IMR-90 (cell line): ENCODE measurements around the gene CDH23. TPM values are rescaled to one million over a fixed set of nuclear protein-coding genes. Genes with fewer than 3 reads are reported as not detected.

Experiments
- ATAC-seq: fragments of 200-7000 bp; cut with Tn5 transposase; 2 replicates; pipeline ENCODE4 v1.9.1; 2020; ENCODE audit warnings: low read depth, mild to moderate bottlenecking, moderate library complexity
- BruUV-seq: library from RNA; stranded (reverse); fragments of 400-500 nt; replicated peaks from 2 replicates; lab custom pipeline; 2021; lab: Mats Ljungman, UMichigan
- CTCF ChIA-PET: fragments of 300-600 bp; formaldehyde crosslinking; extraction: SDS; loops from one replicate; lab custom pipeline; 2021; ENCODE audit warnings: antibody characterized with exemption; lab: Yijun Ruan, JAX
- POLR2A ChIA-PET: fragments of 300-600 bp; sonication (Branson Sonifier 250); formaldehyde crosslinking; loops from one replicate; lab custom pipeline; 2022; ENCODE audit warnings: antibody characterized with exemption; ENCODE audit not compliant: unreplicated experiment; lab: Charles Lee
- DNase-seq: peaks from one replicate; pipeline ENCODE4 v3.0.0; 2013
- H2AFZ ChIP-seq: replicated peaks from 2 replicates; pipeline ENCODE3; 2013; ENCODE audit warnings: low read length, mild to moderate bottlenecking; ENCODE audit not compliant: poor library complexity
- H2AK5ac ChIP-seq: 2 replicates; pipeline ENCODE4 v1.6.1; 2013; ENCODE audit warnings: low read depth, low read length, inconsistent platforms
- H2AK9ac ChIP-seq: replicated peaks from 2 replicates; pipeline ENCODE3; 2013; ENCODE audit warnings: mild to moderate bottlenecking, low read depth, low read length, moderate library complexity; ENCODE audit not compliant: poor library complexity
- H2BK120ac ChIP-seq: 2 replicates; pipeline ENCODE4 v1.6.1; 2013; ENCODE audit warnings: low read depth, low read length, inconsistent platforms
- H2BK15ac ChIP-seq: 3 replicates; pipeline ENCODE4 v1.6.1; 2013; ENCODE audit warnings: low read depth, low read length, inconsistent platforms
- H2BK20ac ChIP-seq: 2 replicates; pipeline ENCODE4 v1.6.1; 2013; ENCODE audit warnings: low read depth, mild to moderate bottlenecking, inconsistent platforms, low read length, moderate library complexity
- H2BK5ac ChIP-seq: 2 replicates; pipeline ENCODE4 v1.6.1; 2013; ENCODE audit warnings: mild to moderate bottlenecking, low read depth, low read length, inconsistent platforms; ENCODE audit not compliant: poor library complexity, severe bottlenecking
- H3K14ac ChIP-seq: replicated peaks from 2 replicates; pipeline ENCODE4 v1.6.1; 2013; ENCODE audit warnings: low read depth, low read length, inconsistent platforms
- H3K18ac ChIP-seq: 2 replicates; pipeline ENCODE4 v1.6.1; 2013; ENCODE audit warnings: low read depth, low read length, control low read depth
- H3K23ac ChIP-seq: 2 replicates; pipeline ENCODE4 v1.6.1; 2013; ENCODE audit warnings: low read depth, low read length, inconsistent platforms
- H3K27ac ChIP-seq: 2 replicates; pipeline ENCODE4 v1.5.1; 2013; ENCODE audit warnings: mild to moderate bottlenecking, control low read depth, low read length; ENCODE audit not compliant: insufficient read depth
- H3K27me3 ChIP-seq: 2 replicates; pipeline ENCODE4 v1.6.1; 2013; ENCODE audit warnings: low read length; ENCODE audit not compliant: control insufficient read depth, insufficient read depth
- H3K36me3 ChIP-seq: 2 replicates; pipeline ENCODE4 v1.6.1; 2013; ENCODE audit warnings: low read length, mixed read lengths; ENCODE audit not compliant: control insufficient read depth, insufficient read depth
- H3K4ac ChIP-seq: 2 replicates; pipeline ENCODE4 v1.6.1; 2013; ENCODE audit warnings: low read depth, low read length, inconsistent platforms
- H3K4me1 ChIP-seq: 2 replicates; pipeline ENCODE4 v1.6.1; 2013; ENCODE audit warnings: low read length, mixed read lengths; ENCODE audit not compliant: control insufficient read depth, insufficient read depth
- H3K4me2 ChIP-seq: 2 replicates; pipeline ENCODE4 v1.6.1; 2013; ENCODE audit warnings: low read depth, mild to moderate bottlenecking, control low read depth, low read length, moderate library complexity
- H3K4me3 ChIP-seq: 2 replicates; pipeline ENCODE4 v1.5.1; 2013; ENCODE audit warnings: low read depth, mild to moderate bottlenecking, control low read depth, low read length, moderate library complexity; ENCODE audit not compliant: insufficient read depth
- H3K56ac ChIP-seq: 2 replicates; pipeline ENCODE4 v1.6.1; 2013; ENCODE audit warnings: low read length, inconsistent platforms; ENCODE audit not compliant: insufficient read depth; ENCODE audit errors: extremely low read depth
- H3K79me1 ChIP-seq, 2 experiments: 2 replicates each; pipeline ENCODE4 v1.6.1; 2013; ENCODE audit warnings: low read length in 2 of 2, inconsistent platforms in 1 of 2, low read depth in 1 of 2
- H3K9ac ChIP-seq: 2 replicates; pipeline ENCODE4 v1.6.1; 2013; ENCODE audit warnings: low read depth, low read length, control low read depth
- H3K9me1 ChIP-seq: 2 replicates; pipeline ENCODE4 v1.6.1; 2013; ENCODE audit warnings: low read length, inconsistent platforms; ENCODE audit not compliant: insufficient read depth
- H3K9me3 ChIP-seq: 2 replicates; pipeline ENCODE4 v1.6.1; 2013; ENCODE audit warnings: low read length; ENCODE audit not compliant: control insufficient read depth, insufficient read depth
- H4K20me1 ChIP-seq: 2 replicates; pipeline ENCODE4 v1.6.1; 2013; ENCODE audit warnings: low read length, inconsistent platforms; ENCODE audit not compliant: insufficient read depth
- H4K5ac ChIP-seq: 2 replicates; pipeline ENCODE4 v1.6.1; 2013; ENCODE audit warnings: mild to moderate bottlenecking, low read depth, low read length, control low read depth
- H4K8ac ChIP-seq, 2 experiments: 2 replicates each; pipeline ENCODE4 v1.6.1; 2013; ENCODE audit warnings: low read depth in 2 of 2, low read length in 2 of 2, control low read depth in 1 of 2, inconsistent platforms in 1 of 2
- H4K91ac ChIP-seq: 2 replicates; pipeline ENCODE4 v1.6.1; 2013; ENCODE audit warnings: low read depth, low read length, inconsistent platforms; ENCODE audit not compliant: insufficient read depth
- CHD1 ChIP-seq: IDR thresholded peaks from 2 replicates; pipeline ENCODE4 v1.6.1; 2012; ENCODE audit warnings: low read depth, low read length, improper control_type of control experiment
- FOS ChIP-seq: fragments of 150-350 bp; IDR thresholded peaks from 2 replicates; pipeline ENCODE4 v1.6.1; 2016; ENCODE audit warnings: low read depth, low read length
- WGBS, 2 experiments: methylation state at CpG; one replicate each; pipeline versions ENCODE4 v1.1.5 to v1.1.7; 2013; ENCODE audit warnings: missing lambda C conversion rate in 2 of 2; ENCODE audit not compliant: insufficient read length in 1 of 2; ENCODE audit errors: extremely low coverage in 2 of 2; 5-methylcytosine and 5-hydroxymethylcytosine counted together
- dilution Hi-C: fragments of 300-500 bp; cut with HindIII; formaldehyde crosslinking; loops from one replicate; pipeline ENCODE4 v1.14.3; 2018; ENCODE audit warnings: low sequenced_read_pairs; ENCODE audit not compliant: unreplicated experiment
- in situ Hi-C: fragments of 300-500 bp; cut with MboI; formaldehyde crosslinking; loops from 3 replicates; pipeline ENCODE4 v1.14.3; 2019; ENCODE audit warnings: low sequenced_read_pairs, inconsistent platforms, mixed read lengths
- intact Hi-C: fragments of 100-400 bp; cut with micrococcal nuclease; formaldehyde crosslinking; loops from 2 replicates; pipeline ENCODE4 v1.10.0; 2022
- polyA plus RNA-seq, 3 experiments: library from polyadenylated mRNA; depleted of rRNA; stranded (reverse); fragments of >200 nt; gene quantifications; 2 replicates each; pipeline ENCODE4 v1.2.3, GENCODE V29; 2012; ENCODE audit warnings: low replicate concordance in 1 of 3
- total RNA-seq: library from RNA; depleted of rRNA; stranded (reverse); fragments of >200 nt; gene quantifications from 2 replicates; pipeline ENCODE4 v1.2.3, GENCODE V29; 2012

CDH23 gene
- total and polyA plus RNA-seq, 2 of the 4 experiments (the other 2 are of a cell fraction), result under 0.01 to 0.03 TPM

DNA sequence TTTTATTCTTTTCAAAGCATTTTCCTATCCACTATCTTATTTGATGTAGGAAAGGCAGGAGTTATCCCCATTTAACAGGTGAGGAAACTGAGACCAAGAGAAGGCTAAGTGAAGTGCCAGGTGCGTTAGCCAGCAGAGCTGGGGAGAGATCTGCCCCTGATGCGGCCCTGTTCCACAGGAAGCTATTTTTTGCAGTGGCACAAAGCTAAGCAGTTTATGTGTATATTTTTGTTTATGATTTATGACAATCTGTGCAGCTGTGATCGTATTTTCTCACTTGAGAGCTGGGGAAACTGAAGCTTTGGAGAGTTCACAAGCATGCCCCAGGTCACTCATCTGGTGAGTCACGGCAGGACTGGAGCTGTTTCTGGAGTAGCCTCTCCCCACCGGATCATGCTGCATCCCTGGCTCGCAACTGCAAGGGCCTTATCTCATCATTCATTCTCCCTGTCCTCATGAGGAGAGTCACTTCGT is 38.9 kb upstream of the CDH23 start:
- H2AK5ac ChIP-seq, result no peak overlapping the region
- no peak overlapping the region for H4K8ac ChIP-seq
- no peak overlapping the region for H3K14ac ChIP-seq
- in situ Hi-C loops, result no loop called here
- 0 out of 2 replicates have a peak, but pooled peaks have one; percentile 2 for TF ChIP-seq FOS
- no peak for TF ChIP-seq CHD1
- no peak overlapping the region for H3K56ac ChIP-seq
- H3K18ac ChIP-seq, result no peak overlapping the region
- H4K20me1 ChIP-seq, result no peaks in the 10 kb centered on the region
- H3K4ac ChIP-seq, result no peak overlapping the region
- H3K9ac ChIP-seq, result no peak overlapping the region
- H3K79me1 ChIP-seq, result no peaks in the 10 kb centered on the region
- WGBS, 2 experiments, result 65% methylated on average over 2 of the region's 7 CpGs; no CpG with 5 or more reads in 1 of the 2 experiments
- no TSS peak for BruUV-seq
- ChIA-PET CTCF (interaction anchor here (1.0 kb wide), 1 partner anchor 39 kb away, joined by 3 read pairs; the partner anchor contains the start of gene SLC29A3), POLR2A (no interaction called here)
- dilution Hi-C loops, result no loop called here
- H3K36me3 ChIP-seq, result peaks cover 2% of the 10 kb centered on the region
- H3K4me3 ChIP-seq, result no peak overlapping the region
- no peak overlapping the region for H4K91ac ChIP-seq
- no peak overlapping the region for H2AFZ ChIP-seq
- no peaks in the 10 kb centered on the region for H3K9me1 ChIP-seq
- no peaks in the 10 kb centered on the region for H3K4me1 ChIP-seq
- H3K4me2 ChIP-seq, result no peak overlapping the region
- ATAC-seq (peak; percentile 95), DNase-seq (peak; percentile 52)
- no peaks in the 10 kb centered on the region for H3K9me3 ChIP-seq
- H3K27ac ChIP-seq, result no peak overlapping the region
- no peak overlapping the region for H2BK15ac ChIP-seq
- H2BK20ac ChIP-seq, result no peak overlapping the region
- no peak overlapping the region for H4K5ac ChIP-seq
- no peaks in the 10 kb centered on the region; the same call in 1 of the 2 replicates for H3K27me3 ChIP-seq
- no peak overlapping the region for H2BK120ac ChIP-seq
- H2AK9ac ChIP-seq, result no peak overlapping the region
- intact Hi-C loops, result no loop called here
- no peak overlapping the region for H2BK5ac ChIP-seq
- H3K23ac ChIP-seq, result no peak overlapping the region
